Sigmoid colon (tissue), 3 donors: ENCODE data around the gene RGR.

Source experiments
- CTCF ChIP-seq, 4 experiments: fragments of 450-650 bp in 3 of 4; fragments of 200-600 bp in 1 of 4; IDR thresholded peaks; one replicate each; pipeline ENCODE4 v1.5.1; 2016 to 2019; ENCODE audit warnings: antibody characterized with exemption in 4 of 4, mild to moderate bottlenecking in 3 of 4, moderate library complexity in 2 of 4
- POLR2A ChIP-seq, 2 donors: fragments of 450-650 bp; IDR thresholded peaks; one replicate each; pipeline ENCODE4 v1.6.1; 2016; ENCODE audit warnings: antibody characterized with exemption in 2 of 2, mild to moderate bottlenecking in 2 of 2, moderate library complexity in 2 of 2

- no peak for TF ChIP-seq POLR2A (IDR thresholded peaks at IDR 0.05)
- TF ChIP-seq CTCF (IDR thresholded peaks at IDR 0.05), result no peak
These were observed 57.4 kb downstream of the RGR start for GRCh38 chr10:84302223-84302622.
